OCI-LY1 (cell line): ENCODE measurements around the gene HSPBAP1.

Source experiments
- EZH2 ChIP-seq: fragments of 200-600 bp; sonication (generic), shearing (Covaris generic); IDR thresholded peaks from 2 replicates; pipeline ENCODE4 v1.8.0; 2017; ENCODE audit warnings: borderline replicate concordance, mixed run types, mild to moderate bottlenecking, antibody characterized with exemption, low read length, moderate library complexity, mixed read lengths
- TF ChIP-seq, protein P1 (sequence below): fragments of 200-600 bp; sonication (generic), shearing (Covaris generic); IDR thresholded peaks from 2 replicates; pipeline ENCODE4 v1.5.1; 2017; ENCODE audit warnings: mild to moderate bottlenecking, antibody characterized with exemption, low read length, moderate library complexity, mixed read lengths

DNA sequence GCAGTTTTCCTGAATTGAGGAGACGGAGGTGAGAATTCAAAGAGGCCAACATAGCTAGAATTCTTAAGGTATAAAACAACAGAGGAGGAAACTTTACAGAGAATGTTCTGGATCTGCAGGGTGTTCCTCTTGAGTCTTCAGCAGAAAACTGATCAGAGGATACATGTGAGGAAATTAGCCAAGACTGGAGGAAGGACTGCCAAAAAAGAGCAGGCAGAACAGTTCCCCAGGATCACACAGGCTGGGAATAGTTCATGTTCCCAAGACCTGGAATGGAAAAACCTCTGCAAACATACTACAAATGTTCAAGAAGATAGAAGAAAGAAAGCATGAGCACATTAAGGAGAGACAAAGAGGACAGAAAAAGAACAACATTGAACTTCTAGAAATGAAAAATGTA lies 8.7 kb upstream of the HSPBAP1 start:
- no peak for TF ChIP-seq EZH2
- TF ChIP-seq, protein P1, sequence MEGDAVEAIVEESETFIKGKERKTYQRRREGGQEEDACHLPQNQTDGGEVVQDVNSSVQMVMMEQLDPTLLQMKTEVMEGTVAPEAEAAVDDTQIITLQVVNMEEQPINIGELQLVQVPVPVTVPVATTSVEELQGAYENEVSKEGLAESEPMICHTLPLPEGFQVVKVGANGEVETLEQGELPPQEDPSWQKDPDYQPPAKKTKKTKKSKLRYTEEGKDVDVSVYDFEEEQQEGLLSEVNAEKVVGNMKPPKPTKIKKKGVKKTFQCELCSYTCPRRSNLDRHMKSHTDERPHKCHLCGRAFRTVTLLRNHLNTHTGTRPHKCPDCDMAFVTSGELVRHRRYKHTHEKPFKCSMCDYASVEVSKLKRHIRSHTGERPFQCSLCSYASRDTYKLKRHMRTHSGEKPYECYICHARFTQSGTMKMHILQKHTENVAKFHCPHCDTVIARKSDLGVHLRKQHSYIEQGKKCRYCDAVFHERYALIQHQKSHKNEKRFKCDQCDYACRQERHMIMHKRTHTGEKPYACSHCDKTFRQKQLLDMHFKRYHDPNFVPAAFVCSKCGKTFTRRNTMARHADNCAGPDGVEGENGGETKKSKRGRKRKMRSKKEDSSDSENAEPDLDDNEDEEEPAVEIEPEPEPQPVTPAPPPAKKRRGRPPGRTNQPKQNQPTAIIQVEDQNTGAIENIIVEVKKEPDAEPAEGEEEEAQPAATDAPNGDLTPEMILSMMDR: no peak
